GM06990 (cell line): ENCODE results near the gene TTC23.

Experiments used
- DNase-seq: peaks from one replicate; pipeline ENCODE4 v3.0.0-alpha.2; 2011; ENCODE audit not compliant: insufficient read length; ENCODE audit errors: extremely low read depth
- H3K27me3 ChIP-seq: replicated peaks from 2 replicates; pipeline ENCODE4 v1.6.0; 2011; ENCODE audit warnings: low read length; ENCODE audit not compliant: control insufficient read depth, insufficient read depth
- H3K36me3 ChIP-seq: 2 replicates; pipeline ENCODE4 v1.5.1; 2011; ENCODE audit warnings: low read length; ENCODE audit not compliant: control insufficient read depth, insufficient read depth
- H3K4me3 ChIP-seq: replicated peaks from 2 replicates; pipeline ENCODE4 v1.5.1; 2011; ENCODE audit warnings: low read depth, mild to moderate bottlenecking, control low read depth, low read length
- CTCF ChIP-seq: IDR thresholded peaks from 2 replicates; pipeline ENCODE4 v1.5.1; 2011; ENCODE audit warnings: low read length, control low read depth, mild to moderate bottlenecking, inconsistent platforms; ENCODE audit not compliant: insufficient read depth, poor library complexity, severe bottlenecking

TTC23 gene

GRCh38 chr15:99100245-99101173 is 148.9 kb downstream of the TTC23 start:
- Histone ChIP-seq H3K4me3 (peak overlapping the region; percentile 34), H3K27me3 (peaks cover 2% of the 10 kb centered on the region; the same call in 1 of the 2 replicates), H3K36me3 (no peaks in the 10 kb centered on the region)
- DNase-seq: peak; percentile 38
- peak; percentile 90 for TF ChIP-seq CTCF

GRCh38 chr15:99099661-99100060 is 149.7 kb downstream of the TTC23 start:
- Histone ChIP-seq H3K36me3 (no peaks in the 10 kb centered on the region), H3K4me3 (no peak overlapping the region), H3K27me3 (peaks cover 2% of the 10 kb centered on the region; the same call in 1 of the 2 replicates)
- TF ChIP-seq CTCF: no peak
- DNase-seq: no peak

- TF ChIP-seq CTCF: no peak
- peaks cover 2% of the 10 kb centered on the region; the same call in 1 of the 2 replicates for H3K27me3 ChIP-seq
These were observed 150.4 kb downstream of the TTC23 start for GRCh38 chr15:99098991-99099390.

GRCh38 chr15:99098426-99098825 is 151.0 kb downstream of the TTC23 start:
- no peak overlapping the region for H3K4me3 ChIP-seq
- H3K36me3 ChIP-seq: no peaks in the 10 kb centered on the region
- TF ChIP-seq CTCF: no peak
- no peak for DNase-seq
- H3K27me3 ChIP-seq: peaks cover 2% of the 10 kb centered on the region; the same call in 1 of the 2 replicates

More at GRCh38 chr15:99098991-99099390, 150.4 kb downstream of the TTC23 start:
- Histone ChIP-seq H3K4me3 (no peak overlapping the region), H3K36me3 (no peaks in the 10 kb centered on the region)
- no peak for DNase-seq

- H3K27me3 ChIP-seq: peaks cover 2% of the 10 kb centered on the region; the same call in 1 of the 2 replicates
- no peaks in the 10 kb centered on the region for H3K36me3 ChIP-seq
- no peak for DNase-seq
- no peak overlapping the region for H3K4me3 ChIP-seq
- TF ChIP-seq CTCF: no peak
These were observed 151.7 kb downstream of the TTC23 start for GRCh38 chr15:99097441-99098410.
